ENCODE measurements around the gene TAF5L. TPM values are rescaled to one million over a fixed set of nuclear protein-coding genes. Genes with fewer than 3 reads are reported as not detected.

Gene TAF5L
- total and polyA plus RNA-seq, 2 of the 13 experiments (the other 11 are each of a cell fraction or from before 2014, with no cell fraction given): 10.8 to 18.2 TPM

DNA sequence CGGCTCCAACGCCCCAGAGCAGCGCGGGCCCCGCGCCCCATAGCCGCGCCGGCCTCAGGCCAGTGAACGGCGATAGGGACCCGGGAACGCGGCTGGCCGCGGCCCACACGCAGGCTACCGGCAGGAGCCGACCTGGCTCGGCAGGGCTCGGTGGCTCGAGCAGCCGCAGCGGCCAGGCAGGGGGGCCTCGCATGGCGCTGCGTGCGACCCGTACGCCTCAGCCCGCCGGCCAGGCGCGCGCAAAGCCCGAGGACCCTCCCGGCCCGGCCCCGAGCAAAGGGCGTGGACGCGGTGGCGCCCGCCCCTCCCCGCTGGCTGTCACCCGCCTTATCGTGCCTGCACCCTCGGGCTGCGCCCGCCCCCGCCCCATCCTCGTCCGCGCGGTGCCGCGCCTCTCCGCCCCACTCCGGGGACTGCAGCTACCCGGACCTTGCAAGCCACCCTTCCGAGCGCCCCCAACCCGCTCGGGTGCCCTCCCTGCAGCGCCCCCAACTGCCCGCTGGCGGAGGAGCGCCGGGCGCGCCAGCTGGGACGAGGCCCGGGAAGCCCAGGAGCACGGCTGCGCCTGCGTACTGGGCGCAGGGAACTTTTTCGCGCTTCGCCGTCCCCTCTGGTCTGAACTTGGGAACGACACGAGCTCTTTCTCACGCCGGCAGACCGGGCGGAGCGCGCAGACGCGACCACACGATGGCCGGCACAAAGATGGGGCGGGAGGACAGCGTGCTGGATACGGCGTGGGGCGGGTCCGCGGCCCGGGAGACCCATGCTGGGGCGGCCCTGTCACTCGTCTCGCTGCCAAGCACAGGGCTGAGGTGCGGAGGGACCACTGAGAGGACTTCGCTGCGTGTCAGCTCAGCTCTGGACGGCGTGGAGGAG, 67.2 kb downstream of the TAF5L start, which contains the start of gene ABCB10 (continued):
- TF ChIP-seq, protein P1, sequence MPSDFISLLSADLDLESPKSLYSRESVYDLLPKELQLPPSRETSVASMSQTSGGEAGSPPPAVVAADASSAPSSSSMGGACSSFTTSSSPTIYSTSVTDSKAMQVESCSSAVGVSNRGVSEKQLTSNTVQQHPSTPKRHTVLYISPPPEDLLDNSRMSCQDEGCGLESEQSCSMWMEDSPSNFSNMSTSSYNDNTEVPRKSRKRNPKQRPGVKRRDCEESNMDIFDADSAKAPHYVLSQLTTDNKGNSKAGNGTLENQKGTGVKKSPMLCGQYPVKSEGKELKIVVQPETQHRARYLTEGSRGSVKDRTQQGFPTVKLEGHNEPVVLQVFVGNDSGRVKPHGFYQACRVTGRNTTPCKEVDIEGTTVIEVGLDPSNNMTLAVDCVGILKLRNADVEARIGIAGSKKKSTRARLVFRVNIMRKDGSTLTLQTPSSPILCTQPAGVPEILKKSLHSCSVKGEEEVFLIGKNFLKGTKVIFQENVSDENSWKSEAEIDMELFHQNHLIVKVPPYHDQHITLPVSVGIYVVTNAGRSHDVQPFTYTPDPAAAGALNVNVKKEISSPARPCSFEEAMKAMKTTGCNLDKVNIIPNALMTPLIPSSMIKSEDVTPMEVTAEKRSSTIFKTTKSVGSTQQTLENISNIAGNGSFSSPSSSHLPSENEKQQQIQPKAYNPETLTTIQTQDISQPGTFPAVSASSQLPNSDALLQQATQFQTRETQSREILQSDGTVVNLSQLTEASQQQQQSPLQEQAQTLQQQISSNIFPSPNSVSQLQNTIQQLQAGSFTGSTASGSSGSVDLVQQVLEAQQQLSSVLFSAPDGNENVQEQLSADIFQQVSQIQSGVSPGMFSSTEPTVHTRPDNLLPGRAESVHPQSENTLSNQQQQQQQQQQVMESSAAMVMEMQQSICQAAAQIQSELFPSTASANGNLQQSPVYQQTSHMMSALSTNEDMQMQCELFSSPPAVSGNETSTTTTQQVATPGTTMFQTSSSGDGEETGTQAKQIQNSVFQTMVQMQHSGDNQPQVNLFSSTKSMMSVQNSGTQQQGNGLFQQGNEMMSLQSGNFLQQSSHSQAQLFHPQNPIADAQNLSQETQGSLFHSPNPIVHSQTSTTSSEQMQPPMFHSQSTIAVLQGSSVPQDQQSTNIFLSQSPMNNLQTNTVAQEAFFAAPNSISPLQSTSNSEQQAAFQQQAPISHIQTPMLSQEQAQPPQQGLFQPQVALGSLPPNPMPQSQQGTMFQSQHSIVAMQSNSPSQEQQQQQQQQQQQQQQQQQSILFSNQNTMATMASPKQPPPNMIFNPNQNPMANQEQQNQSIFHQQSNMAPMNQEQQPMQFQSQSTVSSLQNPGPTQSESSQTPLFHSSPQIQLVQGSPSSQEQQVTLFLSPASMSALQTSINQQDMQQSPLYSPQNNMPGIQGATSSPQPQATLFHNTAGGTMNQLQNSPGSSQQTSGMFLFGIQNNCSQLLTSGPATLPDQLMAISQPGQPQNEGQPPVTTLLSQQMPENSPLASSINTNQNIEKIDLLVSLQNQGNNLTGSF (CRISPR knock-in tag; IDR thresholded peaks at IDR 0.05): peak; percentile 76; the same call in 1 of the 2 replicates
- TF ChIP-seq, protein P2, sequence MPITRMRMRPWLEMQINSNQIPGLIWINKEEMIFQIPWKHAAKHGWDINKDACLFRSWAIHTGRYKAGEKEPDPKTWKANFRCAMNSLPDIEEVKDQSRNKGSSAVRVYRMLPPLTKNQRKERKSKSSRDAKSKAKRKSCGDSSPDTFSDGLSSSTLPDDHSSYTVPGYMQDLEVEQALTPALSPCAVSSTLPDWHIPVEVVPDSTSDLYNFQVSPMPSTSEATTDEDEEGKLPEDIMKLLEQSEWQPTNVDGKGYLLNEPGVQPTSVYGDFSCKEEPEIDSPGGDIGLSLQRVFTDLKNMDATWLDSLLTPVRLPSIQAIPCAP (CRISPR knock-in tag; IDR thresholded peaks at IDR 0.05; ENCODE audit: low read depth): peak; percentile 66; the same call in 1 of the 2 replicates
- peak; percentile 50 for TF ChIP-seq ZNF781 (CRISPR knock-in tag; IDR thresholded peaks at IDR 0.05; ENCODE audit: borderline replicate concordance, not compliant biosample characterization)
- TF ChIP-seq, protein P3, sequence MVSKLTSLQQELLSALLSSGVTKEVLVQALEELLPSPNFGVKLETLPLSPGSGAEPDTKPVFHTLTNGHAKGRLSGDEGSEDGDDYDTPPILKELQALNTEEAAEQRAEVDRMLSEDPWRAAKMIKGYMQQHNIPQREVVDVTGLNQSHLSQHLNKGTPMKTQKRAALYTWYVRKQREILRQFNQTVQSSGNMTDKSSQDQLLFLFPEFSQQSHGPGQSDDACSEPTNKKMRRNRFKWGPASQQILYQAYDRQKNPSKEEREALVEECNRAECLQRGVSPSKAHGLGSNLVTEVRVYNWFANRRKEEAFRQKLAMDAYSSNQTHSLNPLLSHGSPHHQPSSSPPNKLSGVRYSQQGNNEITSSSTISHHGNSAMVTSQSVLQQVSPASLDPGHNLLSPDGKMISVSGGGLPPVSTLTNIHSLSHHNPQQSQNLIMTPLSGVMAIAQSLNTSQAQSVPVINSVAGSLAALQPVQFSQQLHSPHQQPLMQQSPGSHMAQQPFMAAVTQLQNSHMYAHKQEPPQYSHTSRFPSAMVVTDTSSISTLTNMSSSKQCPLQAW (CRISPR knock-in tag; IDR thresholded peaks at IDR 0.05): peak; percentile 90
- TF ChIP-seq RFXAP (CRISPR knock-in tag; IDR thresholded peaks at IDR 0.05; ENCODE audit: borderline replicate concordance): no peak
- no peak for TF ChIP-seq LCORL (IDR thresholded peaks at IDR 0.05)
- TF ChIP-seq LCORL (CRISPR knock-in tag; IDR thresholded peaks at IDR 0.05): peak; percentile 87
- TF ChIP-seq ZNF891 (CRISPR knock-in tag; IDR thresholded peaks at IDR 0.05): peak; percentile 88
- TF ChIP-seq, protein P4, sequence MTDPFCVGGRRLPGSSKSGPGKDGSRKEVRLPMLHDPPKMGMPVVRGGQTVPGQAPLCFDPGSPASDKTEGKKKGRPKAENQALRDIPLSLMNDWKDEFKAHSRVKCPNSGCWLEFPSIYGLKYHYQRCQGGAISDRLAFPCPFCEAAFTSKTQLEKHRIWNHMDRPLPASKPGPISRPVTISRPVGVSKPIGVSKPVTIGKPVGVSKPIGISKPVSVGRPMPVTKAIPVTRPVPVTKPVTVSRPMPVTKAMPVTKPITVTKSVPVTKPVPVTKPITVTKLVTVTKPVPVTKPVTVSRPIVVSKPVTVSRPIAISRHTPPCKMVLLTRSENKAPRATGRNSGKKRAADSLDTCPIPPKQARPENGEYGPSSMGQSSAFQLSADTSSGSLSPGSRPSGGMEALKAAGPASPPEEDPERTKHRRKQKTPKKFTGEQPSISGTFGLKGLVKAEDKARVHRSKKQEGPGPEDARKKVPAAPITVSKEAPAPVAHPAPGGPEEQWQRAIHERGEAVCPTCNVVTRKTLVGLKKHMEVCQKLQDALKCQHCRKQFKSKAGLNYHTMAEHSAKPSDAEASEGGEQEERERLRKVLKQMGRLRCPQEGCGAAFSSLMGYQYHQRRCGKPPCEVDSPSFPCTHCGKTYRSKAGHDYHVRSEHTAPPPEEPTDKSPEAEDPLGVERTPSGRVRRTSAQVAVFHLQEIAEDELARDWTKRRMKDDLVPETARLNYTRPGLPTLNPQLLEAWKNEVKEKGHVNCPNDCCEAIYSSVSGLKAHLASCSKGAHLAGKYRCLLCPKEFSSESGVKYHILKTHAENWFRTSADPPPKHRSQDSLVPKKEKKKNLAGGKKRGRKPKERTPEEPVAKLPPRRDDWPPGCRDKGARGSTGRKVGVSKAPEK (CRISPR knock-in tag; IDR thresholded peaks at IDR 0.05; ENCODE audit: borderline replicate concordance): no peak
- no peak for TF ChIP-seq ZNF12 (CRISPR knock-in tag; IDR thresholded peaks at IDR 0.05)
- peak; percentile 72 for TF ChIP-seq SRY (CRISPR knock-in tag; IDR thresholded peaks at IDR 0.05)
- peak; percentile 58 for TF ChIP-seq ELF3 (CRISPR knock-in tag; IDR thresholded peaks at IDR 0.05)
- TF ChIP-seq TOE1 (CRISPR knock-in tag; IDR thresholded peaks at IDR 0.05): no peak
- TF ChIP-seq, protein P5, sequence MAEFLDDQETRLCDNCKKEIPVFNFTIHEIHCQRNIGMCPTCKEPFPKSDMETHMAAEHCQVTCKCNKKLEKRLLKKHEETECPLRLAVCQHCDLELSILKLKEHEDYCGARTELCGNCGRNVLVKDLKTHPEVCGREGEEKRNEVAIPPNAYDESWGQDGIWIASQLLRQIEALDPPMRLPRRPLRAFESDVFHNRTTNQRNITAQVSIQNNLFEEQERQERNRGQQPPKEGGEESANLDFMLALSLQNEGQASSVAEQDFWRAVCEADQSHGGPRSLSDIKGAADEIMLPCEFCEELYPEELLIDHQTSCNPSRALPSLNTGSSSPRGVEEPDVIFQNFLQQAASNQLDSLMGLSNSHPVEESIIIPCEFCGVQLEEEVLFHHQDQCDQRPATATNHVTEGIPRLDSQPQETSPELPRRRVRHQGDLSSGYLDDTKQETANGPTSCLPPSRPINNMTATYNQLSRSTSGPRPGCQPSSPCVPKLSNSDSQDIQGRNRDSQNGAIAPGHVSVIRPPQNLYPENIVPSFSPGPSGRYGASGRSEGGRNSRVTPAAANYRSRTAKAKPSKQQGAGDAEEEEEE (CRISPR knock-in tag; IDR thresholded peaks at IDR 0.05; ENCODE audit: borderline replicate concordance): no peak; the same call in 1 of the 2 replicates
- TF ChIP-seq NFIC (IDR thresholded peaks at IDR 0.05; ENCODE audit: low read length): no peak
